Nephron (organoid): ENCODE results near the gene CCDC85C.

Source experiments
- H3K27ac Mint-ChIP-seq, 3 experiments: 2 replicates each; pipeline ENCODE4 v1.8.0; 2020; ENCODE audit warnings: mixed read lengths in 3 of 3, mild to moderate bottlenecking in 2 of 3, moderate library complexity in 1 of 3
- H3K27me3 Mint-ChIP-seq: 2 replicates; pipeline ENCODE4 v1.8.0; 2021; ENCODE audit warnings: low read depth, mild to moderate bottlenecking, moderate library complexity, mixed read lengths
- H3K36me3 Mint-ChIP-seq: 2 replicates; pipeline ENCODE4 v1.8.0; 2020; ENCODE audit warnings: low read depth, mixed read lengths
- H3K4me1 Mint-ChIP-seq: 2 replicates; pipeline ENCODE4 v1.8.0; 2020; ENCODE audit warnings: mixed read lengths
- H3K4me3 Mint-ChIP-seq, 3 experiments: 2 replicates each; pipeline ENCODE4 v1.8.0; 2020; ENCODE audit warnings: mild to moderate bottlenecking in 3 of 3, mixed read lengths in 3 of 3, moderate library complexity in 2 of 3
- H3K9me3 Mint-ChIP-seq: 2 replicates; pipeline ENCODE4 v1.8.0; 2020; ENCODE audit warnings: mixed read lengths
- TF ChIP-seq, protein P1 (sequence below), 3 experiments: fragments of 200-600 bp; sonication (generic); IDR thresholded peaks; one replicate each; pipeline ENCODE4 v1.5.0; 2021; ENCODE audit warnings: antibody characterized with exemption in 3 of 3; ENCODE audit not compliant: unreplicated experiment in 3 of 3

CCDC85C gene

DNA sequence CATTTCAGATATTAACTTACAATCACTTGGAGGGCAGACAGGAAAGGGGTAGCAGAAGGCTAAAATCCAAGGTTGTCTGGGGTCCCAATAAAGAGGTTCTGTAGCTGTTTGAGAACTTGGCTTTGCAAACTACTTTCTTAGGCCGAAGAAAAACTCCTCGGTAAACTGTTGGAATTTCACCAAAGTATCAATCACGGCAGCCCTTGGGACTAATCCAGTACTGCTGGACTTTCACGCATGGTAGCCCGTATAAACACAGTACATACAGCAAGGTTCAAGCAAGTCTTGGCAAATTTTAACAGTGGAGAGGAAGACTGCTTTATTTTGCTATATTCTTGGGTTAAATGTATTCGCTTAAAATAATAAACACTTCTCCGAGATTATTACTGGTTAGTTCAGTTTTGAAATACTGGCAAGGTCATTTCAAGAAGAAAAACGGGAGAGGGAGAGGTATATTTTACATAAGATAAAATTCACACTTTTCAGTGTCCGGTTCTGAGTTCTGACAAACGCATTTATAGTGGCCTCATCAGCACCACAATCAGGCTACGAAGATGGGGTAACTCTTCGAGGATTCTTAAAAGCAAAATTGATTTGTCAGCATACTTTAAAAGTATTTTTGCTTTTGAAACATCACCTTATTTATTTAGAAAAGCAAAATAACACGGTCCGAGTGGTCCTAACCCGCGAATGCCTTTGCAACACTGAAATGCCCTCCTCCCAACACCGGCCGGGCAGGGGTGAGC is 124.7 kb downstream of the CCDC85C start:
- Mint-ChIP-seq H3K4me1 (peaks cover 60% of the 10 kb centered on the region), H3K27me3 (no peaks in the 10 kb centered on the region), H3K27ac (peak overlapping the region; percentile 18 to 85 (median 83)), H3K4me3 (peak overlapping the region; percentile 94 to 98 (median 95)), H3K9me3 (no peaks in the 10 kb centered on the region), H3K36me3 (no peaks in the 10 kb centered on the region)
- TF ChIP-seq, protein P1, sequence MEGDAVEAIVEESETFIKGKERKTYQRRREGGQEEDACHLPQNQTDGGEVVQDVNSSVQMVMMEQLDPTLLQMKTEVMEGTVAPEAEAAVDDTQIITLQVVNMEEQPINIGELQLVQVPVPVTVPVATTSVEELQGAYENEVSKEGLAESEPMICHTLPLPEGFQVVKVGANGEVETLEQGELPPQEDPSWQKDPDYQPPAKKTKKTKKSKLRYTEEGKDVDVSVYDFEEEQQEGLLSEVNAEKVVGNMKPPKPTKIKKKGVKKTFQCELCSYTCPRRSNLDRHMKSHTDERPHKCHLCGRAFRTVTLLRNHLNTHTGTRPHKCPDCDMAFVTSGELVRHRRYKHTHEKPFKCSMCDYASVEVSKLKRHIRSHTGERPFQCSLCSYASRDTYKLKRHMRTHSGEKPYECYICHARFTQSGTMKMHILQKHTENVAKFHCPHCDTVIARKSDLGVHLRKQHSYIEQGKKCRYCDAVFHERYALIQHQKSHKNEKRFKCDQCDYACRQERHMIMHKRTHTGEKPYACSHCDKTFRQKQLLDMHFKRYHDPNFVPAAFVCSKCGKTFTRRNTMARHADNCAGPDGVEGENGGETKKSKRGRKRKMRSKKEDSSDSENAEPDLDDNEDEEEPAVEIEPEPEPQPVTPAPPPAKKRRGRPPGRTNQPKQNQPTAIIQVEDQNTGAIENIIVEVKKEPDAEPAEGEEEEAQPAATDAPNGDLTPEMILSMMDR (IDR thresholded peaks at IDR 0.05; ENCODE audit: unreplicated experiment in 3 of 3) = no peak

GRCh38 chr14:99478128-99478527 is 125.9 kb downstream of the CCDC85C start:
- H3K9me3 Mint-ChIP-seq = no peaks in the 10 kb centered on the region
- H3K27me3 Mint-ChIP-seq = no peaks in the 10 kb centered on the region
- TF ChIP-seq, protein P1 (IDR thresholded peaks at IDR 0.05; ENCODE audit: unreplicated experiment in 3 of 3) = no peak
- peak overlapping the region in 2 of 3 experiments; percentile 59 to 83 for H3K27ac Mint-ChIP-seq
- H3K4me3 Mint-ChIP-seq = peak overlapping the region; percentile 94 to 98 (median 95)
- no peaks in the 10 kb centered on the region for H3K36me3 Mint-ChIP-seq
- H3K4me1 Mint-ChIP-seq = peaks cover 59% of the 10 kb centered on the region

DNA sequence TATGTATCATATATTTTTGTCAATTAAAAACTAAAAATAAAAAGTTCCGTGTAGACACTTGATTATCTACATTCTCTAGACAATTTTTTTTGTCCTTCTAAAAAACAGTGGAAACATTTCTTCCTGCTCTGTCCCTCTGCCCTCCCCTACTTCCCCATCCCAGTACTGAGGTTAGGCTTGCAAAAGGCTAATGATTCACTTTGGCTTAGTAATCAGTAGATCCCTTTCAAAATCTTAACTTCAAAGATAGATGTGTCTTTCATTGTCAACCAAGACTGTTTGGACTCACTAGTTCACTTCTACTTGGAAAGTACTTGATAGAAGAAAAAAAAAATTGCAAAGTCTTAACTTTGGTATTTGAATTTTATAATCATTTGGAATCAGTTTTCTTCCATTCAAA is 127.1 kb downstream of the CCDC85C start:
- TF ChIP-seq, protein P1 (IDR thresholded peaks at IDR 0.05; ENCODE audit: unreplicated experiment in 3 of 3) = no peak
- no peaks in the 10 kb centered on the region for H3K9me3 Mint-ChIP-seq
- peak overlapping the region in 1 of 3 experiments; percentile 77 for H3K27ac Mint-ChIP-seq
- H3K4me3 Mint-ChIP-seq = peak overlapping the region in 1 of 3 experiments; percentile 61
- peaks cover 46% of the 10 kb centered on the region for H3K4me1 Mint-ChIP-seq
- H3K36me3 Mint-ChIP-seq = no peaks in the 10 kb centered on the region
- no peaks in the 10 kb centered on the region for H3K27me3 Mint-ChIP-seq

GRCh38 chr14:99475660-99476059 is 128.3 kb downstream of the CCDC85C start:
- no peaks in the 10 kb centered on the region for H3K9me3 Mint-ChIP-seq
- no peak overlapping the region for H3K4me3 Mint-ChIP-seq
- no peaks in the 10 kb centered on the region for H3K36me3 Mint-ChIP-seq
- TF ChIP-seq, protein P1 (IDR thresholded peaks at IDR 0.05; ENCODE audit: unreplicated experiment in 3 of 3) = no peak
- no peak overlapping the region for H3K27ac Mint-ChIP-seq
- peaks cover 45% of the 10 kb centered on the region for H3K4me1 Mint-ChIP-seq
- H3K27me3 Mint-ChIP-seq = no peaks in the 10 kb centered on the region

- peak overlapping the region in 2 of 3 experiments; percentile 4 to 11 for H3K27ac Mint-ChIP-seq
- no peaks in the 10 kb centered on the region for H3K36me3 Mint-ChIP-seq
- H3K27me3 Mint-ChIP-seq = no peaks in the 10 kb centered on the region
- no peak overlapping the region for H3K4me3 Mint-ChIP-seq
- peaks cover 50% of the 10 kb centered on the region for H3K4me1 Mint-ChIP-seq
- no peaks in the 10 kb centered on the region for H3K9me3 Mint-ChIP-seq
- TF ChIP-seq, protein P1 (IDR thresholded peaks at IDR 0.05; ENCODE audit: unreplicated experiment in 3 of 3) = no peak
These were observed 128.8 kb downstream of the CCDC85C start for GRCh38 chr14:99475179-99475578.

- Mint-ChIP-seq H3K9me3 (no peaks in the 10 kb centered on the region), H3K36me3 (no peaks in the 10 kb centered on the region), H3K27ac (no peak overlapping the region), H3K27me3 (no peaks in the 10 kb centered on the region), H3K4me3 (no peak overlapping the region), H3K4me1 (peaks cover 53% of the 10 kb centered on the region)
- TF ChIP-seq, protein P1 (IDR thresholded peaks at IDR 0.05; ENCODE audit: unreplicated experiment in 3 of 3) = no peak
These were observed 130.5 kb downstream of the CCDC85C start for GRCh38 chr14:99473458-99473857.
